Activated CD8-positive, alpha-beta memory T cell treated with anti-CD3 and anti-CD28 coated beads for 24 hours (primary cell): Measurements from ENCODE around the gene PLXNA4.

ENCODE experiments used
- DNase-seq: peaks from one replicate; pipeline ENCODE4 v3.0.0-alpha.2; 2020

The PLXNA4 gene

DNA sequence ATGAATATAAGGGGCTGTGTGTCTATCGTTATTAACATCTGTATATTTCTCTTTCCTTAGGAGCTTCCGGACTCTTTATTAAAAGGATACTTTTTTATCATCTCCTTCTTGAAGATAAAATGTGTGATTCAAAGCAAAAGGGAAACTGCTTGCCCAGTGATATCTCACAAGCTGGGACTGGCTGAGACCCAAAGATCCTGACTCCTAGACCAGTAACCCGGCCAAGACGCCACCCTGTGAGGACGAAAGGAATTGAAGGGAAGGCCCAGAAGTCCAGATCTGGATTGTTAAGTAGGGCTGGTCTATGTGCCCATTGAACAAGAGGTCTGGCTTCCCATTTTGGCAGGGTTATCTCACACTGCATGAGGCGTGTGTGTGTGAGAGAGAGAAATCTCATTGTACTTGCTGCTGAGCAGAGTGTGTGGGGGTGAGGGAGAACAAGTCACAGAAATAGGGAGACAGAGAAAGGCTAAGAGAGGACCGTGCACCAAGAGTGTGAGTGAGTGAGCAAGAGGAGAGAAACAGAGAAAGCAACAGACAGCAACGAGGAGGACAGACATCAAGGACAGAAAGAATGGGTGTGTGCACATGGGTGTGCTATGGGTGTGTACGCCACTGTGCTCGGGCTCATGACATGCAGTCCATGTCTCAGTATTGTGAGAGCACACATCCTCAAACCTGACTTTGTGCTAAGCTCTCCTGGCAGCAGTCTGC, 75.4 kb downstream of the PLXNA4 start:
- DNase-seq, result no peak

GRCh38 chr7:132499487-132499886, 76.8 kb downstream of the PLXNA4 start:
- no peak for DNase-seq

DNA sequence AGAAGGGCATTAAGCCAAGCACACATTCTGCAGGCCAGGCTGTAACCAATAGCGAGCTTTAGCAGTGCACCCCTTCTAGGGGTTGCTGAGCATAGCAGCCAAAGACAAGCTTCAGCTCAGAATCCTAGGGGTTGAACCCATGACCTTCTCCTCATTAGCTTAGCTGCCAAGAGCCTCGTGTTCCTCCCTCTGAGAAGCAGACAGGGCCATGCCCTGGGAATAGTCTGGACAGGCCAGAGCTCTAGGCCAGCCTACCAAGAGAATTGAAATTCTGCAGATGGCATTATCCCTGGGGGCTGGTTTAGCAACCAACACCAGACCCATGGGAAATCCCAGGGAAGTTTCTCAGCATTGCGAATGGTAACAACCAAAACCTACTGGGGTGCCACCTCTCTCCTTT, 77.2 kb downstream of the PLXNA4 start:
- DNase-seq, result no peak

- no peak for DNase-seq
Observed at GRCh38 chr7:132498319-132498718, 78.0 kb downstream of the PLXNA4 start.

- no peak for DNase-seq
Observed at GRCh38 chr7:132497098-132497497, 79.2 kb downstream of the PLXNA4 start.

DNA sequence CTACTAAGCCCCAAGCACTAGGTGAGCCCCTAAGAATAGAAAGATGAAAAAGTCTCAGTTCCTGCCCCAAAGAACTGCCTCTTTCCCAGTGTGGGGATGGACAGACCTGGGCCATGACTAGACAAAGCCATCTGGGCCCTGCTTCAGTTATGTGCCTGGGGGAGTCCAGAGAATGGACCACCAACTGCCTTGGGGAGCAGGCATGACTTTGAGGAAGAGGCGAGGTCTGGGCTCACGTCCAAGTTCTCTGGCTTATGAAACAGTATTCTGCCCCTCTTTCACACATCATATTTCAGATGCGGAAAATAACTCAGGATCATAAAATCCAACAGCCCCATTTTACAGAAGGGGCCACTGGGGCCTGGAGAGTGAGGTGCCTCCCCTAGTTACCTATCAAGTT, 80.3 kb downstream of the PLXNA4 start:
- DNase-seq, result no peak

GRCh38 chr7:132494474-132494873, 81.8 kb downstream of the PLXNA4 start:
- no peak for DNase-seq

DNA sequence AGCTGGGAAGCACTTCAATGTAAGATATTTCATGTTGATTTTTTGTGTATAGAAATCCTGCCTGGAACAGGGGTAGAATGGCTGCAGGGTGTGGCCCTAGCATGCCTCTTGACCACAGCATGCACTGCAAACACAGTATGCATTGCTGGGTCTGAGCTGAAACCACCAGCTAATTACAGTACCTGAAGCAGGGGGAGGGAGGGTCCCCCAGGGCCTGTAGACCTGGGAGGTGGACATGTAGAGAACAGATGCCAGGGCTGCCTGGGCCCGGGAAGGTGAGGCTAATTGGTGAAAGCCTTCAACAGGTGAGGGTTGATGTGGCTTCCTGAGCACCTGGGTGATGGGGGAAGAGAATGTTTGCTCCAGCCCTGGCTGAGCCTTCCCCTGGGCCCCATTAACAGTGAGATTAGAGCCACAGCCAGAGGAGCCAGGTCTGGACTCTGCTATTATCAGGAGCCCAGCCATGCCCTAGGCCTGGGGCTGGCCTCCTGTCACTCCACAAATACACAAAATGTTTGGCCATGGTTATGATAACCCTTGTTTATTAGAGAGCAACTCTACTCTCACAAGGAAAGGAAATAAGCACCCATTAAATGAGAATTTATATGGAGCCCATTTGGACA, 83.3 kb downstream of the PLXNA4 start:
- DNase-seq, result no peak

- no peak for DNase-seq
Observed at GRCh38 chr7:132491391-132491945, 84.8 kb downstream of the PLXNA4 start.

- DNase-seq, result no peak
Observed at GRCh38 chr7:132490474-132490873, 85.8 kb downstream of the PLXNA4 start.

DNA sequence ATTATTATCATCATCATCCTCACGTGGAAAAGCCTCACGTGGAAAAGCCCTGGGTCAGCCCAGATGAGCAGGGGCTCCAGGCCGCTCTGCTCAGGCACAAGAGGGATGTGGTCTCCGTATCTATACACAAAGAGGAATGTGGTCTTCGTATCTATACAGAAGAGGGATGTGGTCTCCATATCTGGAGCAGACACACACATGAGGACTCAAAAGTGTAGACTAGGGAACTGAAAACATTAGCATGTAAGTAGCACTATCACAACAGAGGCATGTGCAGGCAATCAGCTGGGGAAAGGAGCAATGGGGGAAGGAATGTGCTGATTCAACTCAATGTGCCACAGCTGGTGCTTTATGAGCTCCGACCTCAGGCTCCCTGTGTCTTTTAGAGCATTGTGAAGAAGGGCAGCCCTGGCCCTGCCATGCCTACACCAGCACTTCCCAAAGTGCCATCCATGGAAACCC, 86.5 kb downstream of the PLXNA4 start:
- no peak for DNase-seq

GRCh38 chr7:132488634-132489302, 87.5 kb downstream of the PLXNA4 start:
- no peak for DNase-seq

GRCh38 chr7:132486274-132486610, 90.0 kb downstream of the PLXNA4 start:
- DNase-seq, result no peak

DNA sequence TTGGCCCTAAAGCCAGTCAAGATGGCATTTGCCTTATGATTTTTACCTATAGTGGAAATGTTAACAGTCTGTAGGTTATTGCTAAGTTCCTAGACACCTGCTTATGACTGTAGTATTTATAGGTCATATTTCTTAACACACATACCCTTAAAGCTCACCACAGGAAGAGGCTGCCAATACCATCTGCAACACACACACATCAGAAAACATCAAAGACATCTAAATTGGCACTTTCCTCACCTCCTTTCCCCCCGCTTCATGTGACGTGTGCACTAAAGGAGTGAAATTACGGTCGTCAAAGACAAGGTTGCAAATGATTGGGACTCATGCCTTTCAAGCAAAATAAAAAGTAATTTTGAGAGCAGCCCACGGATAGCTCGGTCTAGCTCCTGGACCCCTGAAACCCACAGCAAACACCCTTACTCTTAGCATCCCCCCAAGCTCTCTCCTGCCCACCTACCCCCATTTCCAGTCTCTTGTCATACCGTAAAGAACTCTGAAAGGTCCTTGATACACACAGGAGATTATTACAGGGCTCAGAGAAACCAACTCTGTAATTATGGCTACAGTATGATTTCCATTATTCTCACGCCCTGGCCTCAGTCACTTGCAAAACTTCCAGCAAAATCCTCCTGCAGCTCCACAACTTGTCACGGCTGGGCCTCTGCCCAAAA, 90.5 kb downstream of the PLXNA4 start:
- no peak for DNase-seq

DNA sequence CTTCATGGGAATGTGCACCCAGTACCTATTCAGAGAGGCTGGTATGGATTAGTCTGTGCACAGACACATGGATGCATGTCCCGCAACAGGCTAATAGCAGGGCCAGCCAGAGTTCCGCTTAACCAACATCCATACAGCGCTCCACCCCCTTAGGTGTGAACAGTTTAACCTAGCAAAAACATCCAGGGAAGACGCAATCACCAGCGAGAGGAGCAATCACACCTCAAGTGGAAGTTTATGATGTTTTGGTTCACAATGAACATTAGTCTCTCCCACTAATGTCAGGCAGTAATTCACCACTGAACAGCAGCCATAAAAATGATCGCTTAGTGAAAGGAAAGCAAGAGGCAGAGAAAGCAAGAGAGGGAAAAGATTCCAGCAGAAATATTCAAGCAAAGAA, 91.1 kb downstream of the PLXNA4 start:
- no peak for DNase-seq

GRCh38 chr7:132482866-132483265, 93.4 kb downstream of the PLXNA4 start:
- DNase-seq, result no peak

GRCh38 chr7:132480534-132480933, 95.7 kb downstream of the PLXNA4 start:
- DNase-seq, result no peak

DNA sequence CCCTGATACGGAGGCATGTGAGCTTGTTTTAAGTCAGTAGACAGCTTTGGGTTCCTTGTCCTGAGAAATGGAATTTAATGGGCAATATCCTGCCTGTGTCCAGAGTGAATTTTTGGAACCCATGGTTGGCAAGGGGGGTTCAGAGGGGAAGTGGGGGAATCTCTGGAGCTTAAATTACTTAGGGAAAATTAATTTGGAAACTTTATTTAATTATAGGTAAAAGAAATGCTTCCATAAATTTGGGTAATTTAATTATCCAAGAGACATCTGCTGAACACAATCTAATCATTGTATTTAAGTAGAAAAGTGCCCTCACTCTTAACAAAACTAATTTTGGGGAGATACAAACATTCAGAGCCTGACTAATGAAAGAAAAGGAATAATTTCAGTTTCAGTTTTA, 99.7 kb downstream of the PLXNA4 start:
- no peak for DNase-seq

DNA sequence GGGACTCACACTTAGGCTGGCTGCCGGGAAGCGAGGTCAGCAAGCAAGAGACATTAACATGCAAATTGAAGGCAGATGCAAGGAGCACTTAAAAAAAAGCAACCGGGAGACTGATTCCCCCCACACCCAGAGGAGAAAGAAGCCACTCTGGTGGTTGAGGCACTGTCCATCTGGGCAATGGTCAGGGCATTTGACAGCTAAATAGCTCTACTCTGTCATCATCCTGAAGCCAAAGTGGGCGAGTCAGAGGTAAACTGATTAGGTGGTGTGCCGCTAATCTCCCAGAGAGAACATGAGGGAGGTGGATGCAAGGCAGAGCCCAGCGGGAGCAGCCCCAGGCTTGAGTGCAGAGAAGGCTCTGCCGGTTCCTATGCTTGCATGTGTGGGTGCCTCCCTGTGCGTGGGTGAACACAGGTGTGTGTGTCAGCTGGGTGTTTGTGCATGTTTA, 100.6 kb downstream of the PLXNA4 start:
- no peak for DNase-seq

GRCh38 chr7:132475037-132475668, 101.1 kb downstream of the PLXNA4 start:
- no peak for DNase-seq

DNA sequence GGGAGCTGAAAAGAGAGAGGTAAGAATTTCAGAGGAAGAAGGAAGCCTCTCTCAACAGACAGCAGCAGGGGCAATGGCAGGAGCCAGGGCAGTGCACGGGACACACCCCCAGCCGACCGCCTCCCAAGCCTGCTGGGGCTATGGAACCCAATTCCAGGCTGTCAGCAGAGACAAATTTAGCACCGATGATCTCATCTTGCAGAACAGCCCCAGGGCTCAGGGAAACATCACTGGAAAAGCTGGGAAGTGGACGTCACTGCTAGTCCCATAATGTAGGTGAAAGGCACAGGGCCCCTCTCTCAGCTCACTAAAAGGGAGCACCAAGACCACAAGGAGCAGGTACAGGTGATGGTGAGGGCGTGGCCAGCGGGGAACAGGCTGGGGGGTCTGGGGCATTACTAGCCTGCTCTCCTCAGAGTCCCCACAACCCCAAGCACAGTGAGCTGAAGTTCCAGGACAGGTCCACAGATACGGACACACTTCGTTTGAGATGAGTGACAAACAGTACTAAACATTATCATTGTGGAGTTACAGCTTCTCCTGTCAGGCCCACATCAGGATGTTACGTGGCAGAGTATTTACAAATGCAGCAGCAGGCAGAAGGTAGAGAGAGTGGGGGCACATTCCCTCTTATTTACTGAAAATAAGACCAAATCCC, 103.7 kb downstream of the PLXNA4 start:
- DNase-seq, result no peak

- no peak for DNase-seq
Observed at GRCh38 chr7:132471515-132471914, 104.8 kb downstream of the PLXNA4 start.
